ENCODE data around the gene SOCS6.

GRCh38 chr18:70331456-70332097, 42.7 kb downstream of the SOCS6 start:
- TF ChIP-seq CTCF (conservative IDR thresholded peaks at IDR 0.05 in 1 of 2, IDR thresholded peaks at IDR 0.05 in 1 of 2; ENCODE audit: extremely low read depth in 1 of 2, insufficient read depth in 1 of 2, low read depth in 1 of 2, low read length in 2 of 2) (no peak), EZH2 (IDR thresholded peaks at IDR 0.05; ENCODE audit: borderline replicate concordance, low read length) (no peak)
